NCI-H69 (cell line): ENCODE results near the gene NSD1.

Experiments
- DNase-seq: peaks from one replicate; lab custom pipeline; 2025; lab: John Stamatoyannopoulos, UW

Gene NSD1

GRCh38 chr5:177098120-177098469 is 35.5 kb upstream of the NSD1 start:
- DNase-seq: no peak

- peak; percentile 51 for DNase-seq
These were observed 35.0 kb upstream of the NSD1 start for GRCh38 chr5:177098470-177099141.

- DNase-seq: peak; percentile 52
These were observed 34.0 kb upstream of the NSD1 start for GRCh38 chr5:177099422-177100093.

GRCh38 chr5:177100714-177101121 is 32.9 kb upstream of the NSD1 start:
- no peak for DNase-seq

- DNase-seq: peak; percentile 73
These were observed 29.9 kb upstream of the NSD1 start for GRCh38 chr5:177103523-177104253.

GRCh38 chr5:177105691-177106476 is 27.7 kb upstream of the NSD1 start:
- DNase-seq: no peak

- no peak for DNase-seq
These were observed 26.4 kb upstream of the NSD1 start for GRCh38 chr5:177107159-177107558.

- no peak for DNase-seq
These were observed 23.8 kb upstream of the NSD1 start for GRCh38 chr5:177109810-177110209.

- peak; percentile 74 for DNase-seq
These were observed 21.7 kb upstream of the NSD1 start for GRCh38 chr5:177111720-177112394.

- DNase-seq: no peak
These were observed 20.9 kb upstream of the NSD1 start for GRCh38 chr5:177112589-177113220.

- peak; percentile 76 for DNase-seq
These were observed 19.8 kb upstream of the NSD1 start for GRCh38 chr5:177113566-177114424.

GRCh38 chr5:177116631-177117373 is 16.8 kb upstream of the NSD1 start:
- no peak for DNase-seq

- DNase-seq: no peak
These were observed 16.0 kb upstream of the NSD1 start for GRCh38 chr5:177117441-177118045.

GRCh38 chr5:177122566-177122965 is 11.0 kb upstream of the NSD1 start:
- DNase-seq: no peak

GRCh38 chr5:177123789-177124485 is 9.6 kb upstream of the NSD1 start:
- DNase-seq: no peak

- DNase-seq: peak; percentile 47
These were observed 9.0 kb upstream of the NSD1 start for GRCh38 chr5:177124486-177124991.

GRCh38 chr5:177126771-177127170 is 6.8 kb upstream of the NSD1 start:
- DNase-seq: no peak

GRCh38 chr5:177128551-177128981 is 5.0 kb upstream of the NSD1 start:
- DNase-seq: no peak
